DOHH2 (cell line): ENCODE data around the gene HSD3B1.

Source experiments
- EZH2phosphoT487 ChIP-seq: fragments of 200-600 bp; sonication (generic); IDR thresholded peaks from 2 replicates; pipeline ENCODE4 v1.6.1; 2017; ENCODE audit warnings: borderline replicate concordance, mild to moderate bottlenecking, antibody characterized with exemption, low read length, moderate library complexity, mixed read lengths
- TF ChIP-seq, protein P1 (sequence below): fragments of 200-600 bp; sonication (generic); IDR thresholded peaks from one replicate; pipeline ENCODE4 v1.5.1; 2014; ENCODE audit warnings: antibody characterized with exemption, mild to moderate bottlenecking, low read depth, low read length; ENCODE audit not compliant: poor library complexity, severe bottlenecking

DNA sequence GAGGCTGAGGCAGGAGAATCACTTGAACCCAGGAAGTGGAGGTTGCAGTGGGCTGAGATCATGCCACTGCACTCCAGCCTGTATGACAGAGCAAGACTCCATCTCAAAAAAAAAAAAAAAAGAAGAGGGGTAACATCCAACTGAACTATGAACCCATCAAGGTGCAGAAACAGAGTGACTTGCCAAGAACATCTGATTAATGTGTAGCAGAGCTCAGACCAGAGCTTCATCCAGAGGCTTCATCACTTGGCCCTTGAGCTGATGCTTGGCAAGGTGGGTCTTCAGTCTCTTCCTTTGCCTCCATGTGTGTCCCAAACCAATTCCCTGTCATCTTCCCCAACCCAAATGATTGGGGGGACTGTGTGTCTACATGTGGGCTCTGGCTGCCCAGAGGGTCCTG lies 32.6 kb downstream of the HSD3B1 start:
- TF ChIP-seq, protein P1, sequence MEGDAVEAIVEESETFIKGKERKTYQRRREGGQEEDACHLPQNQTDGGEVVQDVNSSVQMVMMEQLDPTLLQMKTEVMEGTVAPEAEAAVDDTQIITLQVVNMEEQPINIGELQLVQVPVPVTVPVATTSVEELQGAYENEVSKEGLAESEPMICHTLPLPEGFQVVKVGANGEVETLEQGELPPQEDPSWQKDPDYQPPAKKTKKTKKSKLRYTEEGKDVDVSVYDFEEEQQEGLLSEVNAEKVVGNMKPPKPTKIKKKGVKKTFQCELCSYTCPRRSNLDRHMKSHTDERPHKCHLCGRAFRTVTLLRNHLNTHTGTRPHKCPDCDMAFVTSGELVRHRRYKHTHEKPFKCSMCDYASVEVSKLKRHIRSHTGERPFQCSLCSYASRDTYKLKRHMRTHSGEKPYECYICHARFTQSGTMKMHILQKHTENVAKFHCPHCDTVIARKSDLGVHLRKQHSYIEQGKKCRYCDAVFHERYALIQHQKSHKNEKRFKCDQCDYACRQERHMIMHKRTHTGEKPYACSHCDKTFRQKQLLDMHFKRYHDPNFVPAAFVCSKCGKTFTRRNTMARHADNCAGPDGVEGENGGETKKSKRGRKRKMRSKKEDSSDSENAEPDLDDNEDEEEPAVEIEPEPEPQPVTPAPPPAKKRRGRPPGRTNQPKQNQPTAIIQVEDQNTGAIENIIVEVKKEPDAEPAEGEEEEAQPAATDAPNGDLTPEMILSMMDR: no peak
- TF ChIP-seq EZH2phosphoT487: no peak
